ENCODE results near the gene NOTCH2.

- TF ChIP-seq RAD21 (IDR thresholded peaks at IDR 0.05) (no peak), CTCF (IDR thresholded peaks at IDR 0.05; ENCODE audit: low read depth, low read length, missing input control) (no peak), GABPA (IDR thresholded peaks at IDR 0.05 in 1 of 2, conservative IDR thresholded peaks at IDR 0.05 in 1 of 2) (no peak)
Observed at GRCh38 chr1:119884711-119885110, 184.8 kb downstream of the NOTCH2 start.
